GM18508 (cell line): Measurements from ENCODE around the gene CIAO3.
"Not testable (repeated sequence)": the region's sequence is repeated elsewhere in the genome, so short reads cannot be mapped to it uniquely, and the experiment has no call there.

Experiments
- ATAC-seq: cut with Tn5 transposase; IDR thresholded peaks from one replicate; pipeline ENCODE4 v1.9.1; 2021; ENCODE audit warnings: moderate number of reproducible peaks; ENCODE audit not compliant: insufficient read depth, unreplicated experiment

The CIAO3 gene

DNA sequence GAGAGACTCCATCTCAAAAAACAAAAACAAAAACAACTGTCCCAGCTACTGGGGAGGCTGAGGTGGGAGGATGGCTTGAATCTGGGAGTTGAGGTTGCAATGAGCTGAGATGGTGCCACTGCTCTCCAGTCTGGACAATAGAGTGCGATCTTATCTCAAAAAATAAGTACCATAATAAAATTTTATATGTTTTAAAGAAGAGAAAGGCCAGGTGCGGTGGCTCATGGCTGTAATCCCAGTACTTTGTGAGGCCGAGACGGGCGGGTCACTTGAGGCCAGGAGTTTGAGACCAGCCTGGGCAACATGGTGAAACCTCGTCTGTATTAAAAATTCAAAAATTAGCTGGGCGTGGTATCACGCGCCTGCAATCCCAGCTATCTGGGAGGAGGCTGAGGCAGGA, 36.0 kb upstream of the CIAO3 start:
- ATAC-seq = no peak

DNA sequence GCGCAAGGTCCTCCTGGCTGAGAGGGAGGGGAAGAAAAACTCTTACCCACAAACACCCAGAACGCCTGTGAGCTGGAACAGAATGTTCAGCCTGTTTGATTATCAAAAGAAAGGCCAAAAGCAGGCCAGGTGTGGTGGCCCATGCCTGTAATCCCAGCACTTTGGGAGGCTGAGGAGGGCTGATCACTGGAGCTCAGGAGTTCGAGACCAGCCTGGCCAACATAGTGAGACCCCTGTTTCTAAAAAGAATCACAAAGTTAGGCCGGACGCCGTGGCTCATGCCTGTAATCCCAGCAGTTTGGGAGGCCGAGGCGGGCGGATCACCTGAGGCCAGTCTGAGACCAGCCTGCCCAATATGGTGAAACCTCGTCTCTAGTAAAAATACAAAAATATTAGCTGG, 35.5 kb upstream of the CIAO3 start:
- not testable (repeated sequence) for ATAC-seq

DNA sequence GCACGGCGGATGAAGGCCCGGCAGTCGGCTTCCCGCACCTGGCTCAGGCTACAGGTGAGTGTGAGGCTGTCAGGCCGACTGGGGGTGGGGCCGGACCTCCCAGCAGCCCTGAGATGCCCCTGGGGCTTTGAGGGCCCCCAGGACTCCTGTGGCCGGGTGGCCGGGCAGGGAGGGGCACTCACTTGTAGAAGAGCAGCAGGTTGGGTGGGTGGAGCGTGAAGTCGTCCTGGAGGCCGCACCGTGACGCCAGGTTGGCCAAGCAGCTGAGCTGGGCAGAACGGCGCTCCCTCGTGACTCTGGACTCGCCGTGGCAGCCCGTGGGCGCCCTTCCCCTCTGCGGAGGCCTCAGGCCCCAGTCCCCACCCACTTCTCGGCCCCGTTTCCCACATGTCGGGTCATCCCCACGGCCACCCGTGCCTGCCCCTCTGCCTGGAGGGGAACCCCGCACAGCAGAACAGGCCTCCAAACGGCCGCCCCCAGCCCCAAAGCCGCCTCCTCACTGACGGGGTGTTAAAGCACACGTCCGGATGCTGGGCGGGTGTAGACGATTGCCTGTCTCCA, 34.5 kb upstream of the CIAO3 start:
- ATAC-seq = no peak

- ATAC-seq = no peak
Observed at GRCh38 chr16:774086-775001, 33.5 kb upstream of the CIAO3 start.

GRCh38 chr16:772959-773358, 32.2 kb upstream of the CIAO3 start:
- ATAC-seq = no peak

DNA sequence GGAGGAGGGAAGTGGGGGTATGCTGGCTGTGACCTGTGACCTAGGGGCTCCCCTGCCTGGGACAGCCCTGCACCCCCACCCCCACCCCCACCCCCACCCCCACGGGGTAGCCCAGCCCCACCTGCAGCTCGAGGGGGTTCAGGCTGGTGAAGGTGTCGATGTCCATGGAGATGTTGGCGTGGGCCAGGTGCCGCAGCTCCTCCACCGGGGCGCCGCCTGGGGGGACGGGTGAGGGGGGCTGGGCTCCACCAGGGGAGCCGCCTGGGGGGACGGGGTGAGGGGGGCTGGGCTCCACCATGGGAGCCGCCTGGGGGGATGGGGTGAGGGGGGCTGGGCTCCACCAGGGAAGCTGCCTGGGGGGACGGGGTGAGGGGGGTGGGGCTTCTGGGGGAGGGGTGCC, 29.6 kb upstream of the CIAO3 start:
- no peak for ATAC-seq

DNA sequence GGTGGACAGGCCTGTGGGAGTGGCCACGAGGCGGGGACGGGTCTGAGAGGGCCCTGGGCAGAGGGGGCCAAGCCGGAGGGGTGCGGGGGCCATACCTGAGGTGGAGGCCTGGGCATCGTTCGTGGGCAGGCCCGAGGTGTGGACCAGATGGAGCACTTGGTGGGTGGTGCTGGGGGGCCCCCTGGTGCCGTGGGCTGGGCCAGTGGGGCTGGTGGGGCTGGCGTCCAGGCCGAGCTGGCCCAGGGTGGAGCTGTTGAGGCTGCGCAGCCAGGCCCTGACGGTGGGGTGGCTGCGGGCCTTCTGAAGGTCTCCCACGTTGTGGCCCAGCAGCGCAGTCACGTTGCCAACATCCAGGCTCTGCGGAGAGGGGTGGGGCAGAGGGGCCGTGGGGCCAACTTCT, 29.1 kb upstream of the CIAO3 start:
- no peak for ATAC-seq

DNA sequence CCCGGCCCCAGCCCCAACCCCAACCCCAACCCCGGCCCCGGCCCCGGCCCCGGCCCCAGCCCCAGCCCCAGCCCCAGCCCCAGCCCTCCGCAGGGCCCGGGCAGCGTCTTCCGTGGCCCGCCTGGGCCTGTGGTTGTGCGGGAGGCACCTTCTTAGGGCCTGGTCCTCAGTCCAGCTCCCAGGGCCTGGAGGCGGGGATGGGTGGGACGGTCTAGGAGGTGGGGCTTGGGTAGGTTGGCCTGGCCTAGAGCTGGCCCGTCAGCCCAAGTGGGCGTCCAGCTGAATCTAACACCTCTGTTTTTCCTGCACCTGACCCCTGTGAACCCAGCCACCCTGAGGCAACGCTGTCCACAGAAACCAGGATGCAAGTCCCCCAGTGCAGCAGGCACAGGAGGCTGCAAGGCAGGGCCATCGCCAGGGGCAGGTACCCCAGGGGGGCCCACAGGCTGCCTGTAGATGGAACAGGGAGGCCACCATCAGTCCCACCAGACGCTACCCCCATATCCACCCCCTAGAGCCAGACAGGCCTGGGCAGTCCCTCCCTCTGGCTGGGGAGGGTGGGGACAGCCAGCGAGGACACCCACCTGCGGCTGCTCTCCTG, 28.5 kb upstream of the CIAO3 start:
- no peak for ATAC-seq

DNA sequence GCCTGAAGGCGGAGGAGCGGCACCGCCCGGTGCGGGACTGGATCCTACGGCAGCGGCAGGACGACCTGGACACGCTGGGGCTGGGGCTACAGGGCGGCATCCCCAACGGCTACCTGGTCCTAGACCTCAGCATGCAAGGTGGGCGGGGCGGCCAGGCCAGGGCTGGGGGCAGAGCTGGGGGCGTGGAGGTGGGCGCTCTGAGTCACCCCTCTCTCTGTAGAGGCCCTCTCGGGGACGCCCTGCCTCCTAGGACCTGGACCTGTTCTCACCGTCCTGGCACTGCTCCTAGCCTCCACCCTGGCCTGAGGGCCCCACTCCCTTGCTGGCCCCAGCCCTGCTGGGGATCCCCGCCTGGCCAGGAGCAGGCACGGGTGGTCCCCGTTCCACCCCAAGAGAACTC, 27.6 kb upstream of the CIAO3 start:
- ATAC-seq = no peak

DNA sequence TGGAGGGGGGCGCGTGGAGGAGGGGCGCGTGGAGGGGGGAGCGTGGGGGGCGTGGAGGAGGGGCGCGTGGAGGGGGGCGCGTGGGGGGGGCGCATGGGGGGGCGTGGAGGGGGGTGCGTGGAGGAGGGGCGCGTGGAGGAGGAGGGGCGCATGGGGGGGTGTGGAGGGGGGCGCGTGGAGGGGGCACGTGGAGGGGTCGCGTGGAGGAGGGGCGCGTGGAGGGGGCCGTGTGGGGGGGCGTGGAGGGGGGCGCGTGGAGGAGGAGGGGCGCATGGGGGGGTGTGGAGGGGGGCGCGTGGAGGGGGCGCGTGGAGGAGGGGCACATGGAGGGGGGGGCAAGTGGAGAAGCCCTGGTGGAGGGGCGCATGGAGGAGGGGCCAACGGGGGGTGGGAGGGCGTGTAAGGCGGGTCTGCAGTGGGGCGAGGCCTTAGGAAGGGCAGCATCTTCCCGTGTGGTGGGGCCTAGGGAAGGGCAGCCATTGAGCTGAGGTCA, 27.0 kb upstream of the CIAO3 start:
- no peak for ATAC-seq

DNA sequence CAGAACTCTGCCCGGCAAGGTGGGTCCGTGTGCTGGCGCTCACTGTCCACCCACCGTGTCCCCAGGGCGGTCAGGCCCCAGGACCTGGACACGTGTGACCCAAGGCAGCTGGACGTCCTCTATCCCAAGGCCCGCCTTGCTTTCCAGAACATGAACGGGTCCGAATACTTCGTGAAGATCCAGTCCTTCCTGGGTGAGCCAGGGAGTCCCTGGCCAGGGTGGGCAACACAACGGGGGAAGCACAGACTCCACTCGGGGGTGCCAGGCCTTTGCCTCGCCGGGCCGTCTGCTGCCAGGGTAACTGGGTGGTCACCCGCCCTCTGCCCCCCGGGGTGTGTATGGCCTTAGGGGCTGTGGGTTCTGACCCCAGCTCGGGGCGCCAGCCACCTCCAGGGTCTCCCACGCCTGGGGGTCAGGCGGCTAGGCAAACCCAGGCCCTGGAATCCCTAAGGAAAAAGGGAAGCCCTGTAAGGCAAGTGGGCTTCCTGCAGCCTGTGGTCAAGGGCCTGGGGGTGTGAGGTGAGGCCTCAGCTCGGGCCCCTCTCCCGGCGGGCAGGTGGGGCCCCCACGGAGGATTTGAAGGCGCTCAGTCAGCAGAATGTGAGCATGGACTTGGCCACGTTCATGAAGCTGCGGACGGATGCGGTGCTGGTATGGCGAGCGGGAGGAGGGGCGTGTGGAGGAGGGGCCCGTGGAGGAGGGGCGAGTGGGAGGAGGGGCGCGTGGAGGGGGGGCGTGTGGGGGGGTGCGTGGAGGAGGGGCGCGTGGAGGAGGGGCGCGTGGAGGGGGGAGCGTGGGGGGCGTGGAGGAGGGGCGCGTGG, 26.2 kb upstream of the CIAO3 start:
- no peak for ATAC-seq

- no peak for ATAC-seq
Observed at GRCh38 chr16:766008-766819, 25.4 kb upstream of the CIAO3 start.

DNA sequence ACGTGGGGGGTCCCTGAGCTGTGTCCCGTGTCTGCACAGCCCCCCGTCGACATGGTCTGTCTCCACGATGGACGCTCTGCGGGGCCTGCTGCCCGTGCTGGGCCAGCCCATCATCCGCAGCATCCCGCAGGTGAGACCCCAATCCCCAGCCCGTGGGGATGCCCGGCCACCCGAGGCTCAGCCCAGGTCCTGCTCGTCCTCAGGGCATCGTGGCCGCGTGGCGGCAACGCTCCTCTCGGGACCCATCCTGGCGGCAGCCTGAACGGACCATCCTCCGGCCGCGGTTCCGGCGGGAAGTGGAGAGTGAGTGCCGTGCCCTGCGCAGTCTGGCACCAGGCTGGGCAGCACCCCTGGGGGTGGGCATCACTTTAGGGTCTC, 24.7 kb upstream of the CIAO3 start:
- no peak for ATAC-seq

DNA sequence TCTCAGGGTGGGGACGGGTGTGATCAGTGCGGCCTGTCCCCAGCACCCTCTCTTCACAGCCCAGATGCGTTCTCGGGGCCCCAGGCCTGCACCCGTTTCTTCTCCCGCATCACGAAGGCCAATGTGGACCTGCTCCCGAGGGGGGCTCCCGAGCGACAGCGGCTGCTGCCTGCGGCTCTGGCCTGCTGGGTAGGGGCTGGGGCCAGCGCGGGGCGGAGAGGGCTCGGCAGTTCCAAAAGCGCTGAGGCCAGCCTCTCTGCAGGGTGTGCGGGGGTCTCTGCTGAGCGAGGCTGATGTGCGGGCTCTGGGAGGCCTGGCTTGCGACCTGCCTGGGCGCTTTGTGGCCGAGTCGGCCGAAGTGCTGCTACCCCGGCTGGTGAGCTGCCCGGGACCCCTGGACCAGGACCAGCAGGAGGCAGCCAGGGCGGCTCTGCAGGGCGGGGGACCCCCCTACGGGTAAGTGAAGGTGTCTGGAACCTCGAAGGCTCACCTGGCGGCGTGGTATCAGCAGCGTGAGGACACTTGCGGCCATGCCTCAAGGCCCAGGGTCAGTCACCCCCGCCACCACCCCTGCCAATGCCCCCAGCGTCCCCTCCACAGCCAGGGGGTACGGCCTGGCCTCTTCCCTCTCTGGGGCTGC, 24.2 kb upstream of the CIAO3 start:
- ATAC-seq = no peak

GRCh38 chr16:764184-764750, 23.5 kb upstream of the CIAO3 start:
- no peak for ATAC-seq

- no peak for ATAC-seq
Observed at GRCh38 chr16:763369-764183, 22.8 kb upstream of the CIAO3 start.

DNA sequence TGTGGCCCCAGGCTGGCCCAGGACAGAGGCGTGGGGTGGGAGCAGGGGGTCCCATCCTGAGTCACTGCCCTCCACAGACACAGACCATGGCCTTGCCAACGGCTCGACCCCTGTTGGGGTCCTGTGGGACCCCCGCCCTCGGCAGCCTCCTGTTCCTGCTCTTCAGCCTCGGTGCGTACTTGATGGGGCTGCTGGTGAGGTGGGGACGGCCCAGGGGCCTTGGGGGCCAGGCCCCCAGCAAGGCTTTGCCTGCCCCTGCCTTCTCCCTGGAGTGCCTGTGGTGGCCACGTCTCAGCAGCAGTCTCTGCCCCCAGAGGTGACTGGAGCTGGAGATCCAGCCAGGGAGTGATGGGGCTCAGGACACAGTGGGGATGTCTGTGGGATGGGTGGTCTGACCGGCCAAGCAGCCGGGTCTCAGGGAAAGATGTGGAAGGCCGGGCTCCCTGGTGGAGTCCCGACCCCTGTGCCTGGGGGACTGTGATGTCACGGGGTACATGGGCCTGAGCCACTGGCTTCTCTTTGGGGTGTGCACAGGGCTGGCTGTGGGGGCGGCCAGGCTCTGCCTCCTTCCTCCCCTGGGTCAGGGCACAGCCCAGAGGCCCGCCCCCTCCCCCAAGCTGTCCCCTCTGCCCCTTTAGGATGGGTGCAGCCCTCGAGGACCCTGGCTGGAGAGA, 21.9 kb upstream of the CIAO3 start:
- no peak for ATAC-seq
